Panc1 (cell line): ENCODE data around the gene RBMS3.

Experiments used
- CTCF ChIP-seq: fragments of 450-650 bp; IDR thresholded peaks from 2 replicates; pipeline ENCODE4 v1.5.1; 2017; ENCODE audit warnings: mild to moderate bottlenecking
- POLR2AphosphoS5 ChIP-seq: IDR thresholded peaks from 2 replicates; pipeline ENCODE4 v1.6.1; 2012; ENCODE audit warnings: mild to moderate bottlenecking, low read depth, low read length, moderate library complexity
- REST ChIP-seq, 2 experiments: IDR thresholded peaks; 2 replicates each; pipeline ENCODE4 v1.6.1; 2011 to 2012; ENCODE audit warnings: low read depth in 2 of 2, control low read depth in 1 of 2, low read length in 1 of 2, mild to moderate bottlenecking in 1 of 2, moderate library complexity in 1 of 2; ENCODE audit not compliant: insufficient read depth in 1 of 2

- TF ChIP-seq CTCF: no peak
- TF ChIP-seq REST (IDR thresholded peaks at IDR 0.05; ENCODE audit: insufficient read depth in 1 of 2, low read depth in 2 of 2, low read length in 1 of 2): no peak
- no peak for TF ChIP-seq POLR2AphosphoS5
Measured at GRCh38 chr3:29759411-29760225, 478.7 kb downstream of the RBMS3 start.
